HG03442 (cell line): Measurements from ENCODE around the gene SDF4.
"Not testable (repeated sequence)": the region's sequence is repeated elsewhere in the genome, so short reads cannot be mapped to it uniquely, and the experiment has no call there.

Experiments used
- ATAC-seq: cut with Tn5 transposase; IDR thresholded peaks from one replicate; pipeline ENCODE4 v1.9.1; 2021; ENCODE audit warnings: mild to moderate bottlenecking, moderate library complexity; ENCODE audit not compliant: unreplicated experiment

The SDF4 gene

DNA sequence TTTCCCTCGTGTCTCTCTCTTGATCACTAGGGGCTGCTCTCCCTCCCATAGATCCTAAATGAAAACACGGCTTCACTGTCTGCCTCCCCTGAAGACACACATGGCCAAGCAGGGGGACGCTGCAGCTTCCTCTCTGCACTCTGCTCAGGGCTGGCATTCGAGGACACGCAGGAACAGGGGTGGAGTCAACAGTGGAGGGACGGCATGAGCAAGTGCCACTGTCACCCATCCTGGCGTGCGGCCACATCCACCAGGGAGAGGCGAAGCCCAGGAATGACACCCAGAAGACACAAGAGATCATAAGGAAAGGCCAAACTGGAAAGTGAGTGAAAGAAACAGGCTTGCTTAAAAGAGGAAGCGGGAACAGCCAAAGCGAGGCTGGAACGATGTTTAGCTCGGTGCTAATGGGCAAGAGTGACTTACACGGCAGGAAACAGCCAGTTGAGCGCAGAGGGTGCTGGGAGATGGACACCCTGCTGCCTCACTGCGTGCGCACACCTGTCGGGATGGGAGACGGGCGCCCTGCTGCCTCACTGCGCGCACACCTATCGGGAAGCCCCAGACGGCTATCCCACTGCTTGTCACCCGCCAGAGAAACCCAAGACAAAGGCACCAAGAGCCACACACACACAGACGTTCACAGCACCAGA, 28.3 kb upstream of the SDF4 start:
- no peak for ATAC-seq

DNA sequence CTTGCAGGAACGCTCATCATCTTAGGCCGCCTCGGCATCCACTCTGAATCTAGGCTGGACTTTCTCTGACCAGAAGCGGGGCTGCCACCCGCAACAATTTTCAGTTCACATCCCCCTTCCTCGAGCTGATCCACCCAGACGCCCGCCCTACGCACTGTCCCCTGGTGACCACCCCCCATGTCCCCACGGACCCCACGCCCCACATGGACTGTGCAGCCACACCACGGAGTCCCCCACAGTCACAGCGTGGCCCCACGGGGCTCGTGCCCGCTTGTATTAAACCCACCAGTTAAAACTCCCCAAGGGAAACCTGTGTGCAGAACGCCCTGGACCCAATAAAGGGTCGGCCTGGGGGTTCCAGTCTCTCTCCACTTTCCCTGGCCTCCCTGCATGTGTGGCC, 27.7 kb upstream of the SDF4 start:
- no peak for ATAC-seq

DNA sequence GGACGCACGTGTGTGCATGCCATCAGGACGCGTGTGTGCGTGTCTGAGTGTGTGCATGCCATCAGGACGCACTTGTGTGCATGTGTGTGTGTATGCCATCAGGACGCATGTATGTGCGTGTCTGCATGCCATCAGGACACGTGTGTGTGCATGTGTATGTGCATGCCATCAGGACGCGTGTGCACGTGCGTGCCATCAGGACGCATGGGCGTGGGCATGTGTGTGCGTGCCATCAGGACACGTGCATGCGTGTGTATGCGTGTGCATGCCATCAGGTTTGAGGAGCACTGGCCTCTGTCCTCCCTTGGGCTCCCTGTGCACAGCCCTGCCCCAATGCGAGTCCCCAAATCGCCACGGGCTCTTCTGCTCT, 27.3 kb upstream of the SDF4 start:
- ATAC-seq: no peak

DNA sequence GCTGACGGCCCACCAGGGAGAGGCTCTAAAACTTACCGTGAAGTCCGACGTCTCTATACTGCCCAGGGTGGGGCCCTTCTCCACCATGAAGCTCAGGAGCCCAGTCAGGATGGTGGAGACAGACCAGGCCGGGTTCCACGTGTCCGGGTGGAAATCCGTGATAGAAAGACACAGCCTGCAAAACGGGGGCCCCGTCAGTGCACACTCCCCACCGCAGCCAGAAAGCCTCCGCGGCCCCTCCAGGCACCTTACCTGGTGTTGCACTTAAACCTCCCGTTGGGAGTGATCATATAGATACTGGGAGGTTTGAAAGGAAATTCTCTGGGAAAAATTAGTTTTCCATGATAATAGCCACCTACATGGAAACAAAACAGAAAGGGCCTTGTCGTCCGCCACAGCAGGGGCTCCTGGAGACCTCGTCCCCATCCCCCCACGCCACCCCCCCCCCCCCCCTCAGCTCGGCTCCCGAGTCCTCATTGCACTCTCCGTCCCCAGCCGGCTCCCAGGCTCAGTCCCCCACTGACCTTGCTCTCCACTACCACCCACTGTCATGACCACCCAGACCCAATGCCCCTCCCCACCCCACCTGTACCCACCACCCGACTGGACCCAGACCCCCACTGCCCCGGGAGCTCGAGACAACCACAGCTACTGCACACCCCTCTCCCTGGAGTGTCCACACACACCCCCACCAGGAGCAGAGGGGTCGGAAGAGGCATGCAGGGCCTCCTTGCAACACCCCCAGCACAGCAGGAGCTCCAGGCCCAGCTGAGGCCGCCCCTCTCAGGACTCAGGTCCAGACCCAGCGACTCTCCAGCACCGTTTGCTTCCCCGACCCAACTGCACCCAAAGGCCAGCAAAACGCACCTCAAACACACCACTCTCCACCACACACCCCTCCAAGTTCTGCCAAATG, 25.4 kb upstream of the SDF4 start:
- no peak for ATAC-seq

DNA sequence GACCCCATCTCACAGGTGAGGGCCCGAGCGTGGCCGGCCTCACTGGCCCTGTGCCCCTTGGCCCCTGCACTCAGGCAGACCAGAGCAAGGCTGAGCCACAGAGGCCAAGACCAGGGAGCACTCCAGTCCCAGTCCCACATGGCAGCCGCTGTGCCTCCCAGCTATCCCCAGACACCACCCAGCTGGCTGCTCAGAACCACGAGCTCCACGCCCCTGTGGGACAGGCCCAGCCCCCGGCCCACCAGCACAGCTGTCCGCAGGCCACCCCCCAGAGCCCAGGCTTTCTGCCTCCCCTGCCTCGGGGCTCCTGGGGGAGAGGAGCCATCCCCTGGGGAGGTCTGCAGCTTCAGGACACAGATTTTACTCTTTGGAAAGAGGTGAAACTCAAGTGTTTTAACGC, 23.8 kb upstream of the SDF4 start:
- ATAC-seq: no peak

DNA sequence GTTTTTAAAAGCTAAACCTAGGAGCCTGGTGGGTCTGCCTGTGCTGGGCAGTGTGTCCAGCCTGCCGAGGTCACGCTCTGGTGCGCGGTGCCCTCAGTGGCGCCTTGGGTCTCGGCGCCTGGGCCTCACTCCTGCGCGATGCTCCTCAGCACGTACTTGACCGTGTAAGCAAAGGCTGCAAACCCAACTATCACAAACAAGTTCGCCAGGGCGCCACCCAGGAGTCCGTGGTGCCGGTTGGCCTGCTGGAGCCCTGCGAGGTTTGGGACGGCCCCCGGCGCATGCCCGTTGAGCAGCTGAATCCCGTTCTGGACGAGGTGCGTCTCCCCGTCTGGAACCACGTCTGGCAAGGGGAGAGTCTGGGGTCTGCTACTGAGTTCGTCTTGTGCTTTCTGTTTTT, 23.3 kb upstream of the SDF4 start:
- ATAC-seq: no peak

DNA sequence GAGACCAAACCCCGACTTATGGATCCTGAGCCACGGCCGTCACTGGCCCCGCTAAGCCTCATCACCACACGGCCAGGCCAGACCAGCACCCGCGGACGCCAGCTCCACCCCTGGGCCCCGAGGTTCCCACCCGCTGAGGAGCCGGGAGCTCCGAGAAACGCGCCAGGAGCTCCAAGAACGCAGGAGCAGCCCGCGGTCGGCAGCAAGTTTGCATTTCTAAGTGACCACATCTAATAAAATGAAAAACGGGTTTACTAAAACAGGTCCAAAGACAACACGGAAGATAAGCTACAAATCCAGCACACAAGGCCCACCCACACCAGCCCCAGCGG, 22.8 kb upstream of the SDF4 start:
- ATAC-seq: no peak

DNA sequence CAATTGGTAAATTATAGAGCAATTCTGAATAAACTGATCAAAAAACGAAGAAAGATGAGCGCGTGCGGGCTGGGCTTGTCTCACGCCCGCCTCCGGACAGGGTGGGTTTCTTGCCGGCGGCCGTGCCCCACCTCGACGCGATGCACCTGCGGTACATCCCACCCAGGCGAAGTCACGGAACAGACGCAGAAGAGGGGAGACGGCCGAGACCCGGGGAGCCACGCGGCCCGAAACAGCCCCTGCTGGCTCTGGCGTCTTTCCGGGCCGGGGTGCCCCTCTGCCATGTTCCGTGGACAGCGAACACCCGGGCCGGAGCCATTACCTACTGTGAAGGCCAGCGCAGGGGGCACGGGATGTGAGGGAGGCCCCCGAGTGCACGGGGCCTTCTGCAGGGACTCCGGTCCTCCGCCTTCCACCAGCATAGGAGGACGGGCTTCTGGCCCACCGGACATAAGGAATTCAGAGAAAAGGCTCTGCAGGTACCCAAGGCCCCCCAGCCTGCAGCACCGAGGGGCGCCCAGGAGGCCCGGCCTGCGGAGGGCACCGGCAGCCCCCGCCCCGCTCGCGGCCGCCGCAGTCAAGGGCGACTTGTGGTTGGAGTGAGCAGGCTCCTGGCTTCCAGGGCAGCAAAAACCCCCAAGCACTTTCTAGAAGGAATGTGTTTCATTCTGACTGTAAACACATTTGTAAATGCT, 22.3 kb upstream of the SDF4 start:
- no peak for ATAC-seq

DNA sequence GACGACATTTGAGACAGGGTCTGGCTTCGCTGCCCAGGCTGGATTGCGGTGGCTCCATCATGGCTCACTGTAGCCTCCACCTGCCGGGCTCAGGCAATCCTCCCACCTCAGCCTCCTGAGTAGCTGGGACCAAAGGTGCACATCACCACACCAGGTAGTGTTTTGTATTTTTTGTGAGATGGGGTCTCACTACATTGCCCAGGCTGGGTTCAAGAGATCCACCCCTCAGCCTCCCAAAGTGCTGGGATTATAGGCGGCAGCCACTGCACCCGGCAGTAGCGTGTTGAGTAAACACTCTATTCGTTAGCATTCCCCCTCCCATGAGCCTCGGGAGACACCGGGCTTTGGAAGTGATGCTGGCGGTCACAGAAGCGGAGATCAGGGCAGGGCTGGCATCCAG, 21.5 kb upstream of the SDF4 start:
- ATAC-seq: no peak

DNA sequence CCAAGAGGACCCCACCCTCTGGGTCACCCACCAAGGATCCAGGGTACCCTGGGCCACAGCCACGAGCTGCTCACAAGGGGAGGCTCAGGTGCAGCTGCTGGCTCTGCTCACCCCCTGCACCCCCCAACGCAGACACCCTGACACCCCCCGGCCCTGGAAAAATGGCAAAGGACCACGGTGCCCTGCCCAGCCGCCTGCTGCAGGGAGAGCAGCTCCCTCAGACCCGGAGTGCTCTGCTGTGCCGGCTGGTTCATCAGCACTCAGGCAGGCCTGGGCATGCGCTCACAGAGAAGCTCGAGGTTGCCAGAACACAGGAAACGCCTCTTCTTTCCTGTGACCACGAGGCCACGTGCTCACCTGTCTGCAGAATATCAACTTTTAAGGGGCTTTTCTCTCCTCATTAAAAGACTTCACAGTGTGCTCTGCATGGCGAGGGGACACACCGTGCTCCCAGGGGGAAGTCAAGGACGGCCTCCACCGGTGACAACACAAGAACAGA, 19.0 kb upstream of the SDF4 start:
- ATAC-seq: no peak

DNA sequence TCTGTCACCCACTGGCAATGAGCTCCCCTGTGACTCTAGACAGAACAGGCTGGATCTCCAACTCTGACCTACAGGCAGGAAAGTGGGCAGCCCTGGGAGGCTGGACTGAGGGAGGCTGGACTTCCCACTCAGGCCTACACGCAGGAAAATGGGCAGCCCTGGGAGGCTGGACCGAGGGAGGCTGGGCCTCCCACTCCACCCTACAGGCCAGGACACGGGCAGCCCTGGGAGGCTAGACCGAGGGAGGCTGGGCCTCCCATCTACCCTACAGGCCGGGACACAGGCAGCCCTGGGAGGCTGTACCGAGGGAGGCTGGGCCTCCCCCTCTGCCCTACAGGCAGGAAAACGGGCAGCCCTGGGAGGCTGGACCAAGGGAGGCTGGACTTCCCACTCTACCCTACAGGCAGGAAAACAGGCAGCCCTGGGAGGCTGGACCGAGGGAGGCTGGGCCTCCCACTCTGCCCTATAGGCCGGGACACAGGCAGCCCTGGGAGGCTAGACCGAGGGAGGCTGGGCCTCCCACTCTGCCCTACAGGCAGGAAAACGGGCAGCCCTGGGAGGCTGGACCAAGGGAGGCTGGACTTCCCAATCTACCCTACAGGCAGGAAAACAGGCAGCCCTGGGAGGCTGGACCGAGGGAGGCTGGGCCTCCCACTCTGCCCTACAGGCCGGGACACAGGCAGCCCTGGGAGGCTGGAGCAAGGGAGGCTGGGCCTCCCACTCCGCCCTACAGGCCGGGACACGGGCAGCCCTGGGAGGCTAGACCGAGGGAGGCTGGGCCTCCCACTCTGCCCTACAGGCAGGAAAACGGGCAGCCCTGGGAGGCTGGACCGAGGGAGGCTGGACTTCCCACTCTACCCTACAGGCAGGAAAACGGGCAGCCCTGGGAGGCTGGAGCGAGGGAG, 16.5 kb upstream of the SDF4 start:
- not testable (repeated sequence) for ATAC-seq

DNA sequence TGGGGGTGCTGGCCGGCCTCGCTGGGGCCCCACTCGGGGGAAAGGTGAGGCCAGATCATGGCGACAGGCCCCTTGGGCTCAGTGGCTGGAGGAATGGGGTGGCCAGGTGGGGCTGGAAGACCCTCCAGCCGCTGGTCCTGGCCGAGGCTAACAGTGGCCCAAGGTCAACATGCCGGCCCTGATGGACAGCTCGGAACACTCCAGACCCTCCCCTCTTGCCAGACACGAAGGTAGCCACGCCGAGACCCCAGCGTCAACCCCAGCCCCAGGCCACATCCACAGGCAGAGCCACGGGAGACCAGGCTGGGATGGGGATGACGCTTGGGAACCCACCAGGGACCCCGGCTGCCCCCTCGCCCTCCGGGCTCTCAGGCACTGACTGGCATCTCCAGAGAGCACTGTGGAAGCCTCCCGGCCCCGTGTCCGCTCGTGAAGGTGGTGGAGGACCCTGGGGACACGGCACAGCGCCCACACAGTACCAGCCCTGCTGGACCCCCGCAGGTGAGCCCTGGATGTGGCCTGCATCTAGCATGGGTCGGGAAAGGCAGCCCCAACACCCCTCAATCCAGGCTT, 15.6 kb upstream of the SDF4 start:
- no peak for ATAC-seq

DNA sequence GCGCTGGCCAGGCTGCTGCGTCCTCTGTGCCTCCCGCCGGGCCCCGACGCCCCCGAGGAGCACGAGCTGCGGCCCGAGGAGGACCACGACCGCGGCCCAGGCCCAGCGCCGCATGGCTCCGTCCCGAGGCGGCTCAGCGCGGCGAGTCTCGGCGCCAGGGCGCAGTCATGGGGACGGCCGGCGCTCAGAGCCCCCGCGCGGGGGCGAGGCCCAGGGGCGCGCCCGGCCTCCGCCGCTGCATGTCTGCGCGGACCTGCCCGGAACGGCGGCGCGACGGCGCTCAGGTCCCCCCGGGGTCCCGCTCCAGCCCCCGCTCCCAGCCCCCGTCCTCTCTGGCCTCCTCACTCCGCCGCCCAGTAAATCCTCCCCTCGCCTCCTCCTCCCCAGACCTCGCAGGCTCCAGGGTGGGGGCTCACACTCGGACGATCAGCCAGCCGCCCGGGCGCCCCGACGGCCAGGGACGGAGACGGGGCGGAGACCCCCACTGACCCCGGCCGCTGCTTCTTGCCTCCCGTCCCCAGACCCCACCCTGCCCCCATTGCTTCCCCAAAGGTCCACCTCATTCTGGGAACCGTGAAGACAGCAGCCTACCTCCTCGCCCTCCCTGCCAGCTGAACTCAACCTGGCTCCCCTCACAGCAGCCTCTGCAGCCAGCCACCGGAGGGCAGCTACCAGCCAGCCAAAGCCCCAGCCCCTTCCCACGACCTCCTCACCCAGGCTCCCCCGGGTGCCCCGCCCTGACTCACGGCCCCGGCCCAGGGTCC, 15.0 kb upstream of the SDF4 start, which contains the start of gene C1QTNF12:
Gene C1QTNF12, minus strand, starts transcription at position 146 of the 764 bp plus-strand sequence. Its CDS starts 32 bp downstream, at position 114.
- no peak for ATAC-seq

DNA sequence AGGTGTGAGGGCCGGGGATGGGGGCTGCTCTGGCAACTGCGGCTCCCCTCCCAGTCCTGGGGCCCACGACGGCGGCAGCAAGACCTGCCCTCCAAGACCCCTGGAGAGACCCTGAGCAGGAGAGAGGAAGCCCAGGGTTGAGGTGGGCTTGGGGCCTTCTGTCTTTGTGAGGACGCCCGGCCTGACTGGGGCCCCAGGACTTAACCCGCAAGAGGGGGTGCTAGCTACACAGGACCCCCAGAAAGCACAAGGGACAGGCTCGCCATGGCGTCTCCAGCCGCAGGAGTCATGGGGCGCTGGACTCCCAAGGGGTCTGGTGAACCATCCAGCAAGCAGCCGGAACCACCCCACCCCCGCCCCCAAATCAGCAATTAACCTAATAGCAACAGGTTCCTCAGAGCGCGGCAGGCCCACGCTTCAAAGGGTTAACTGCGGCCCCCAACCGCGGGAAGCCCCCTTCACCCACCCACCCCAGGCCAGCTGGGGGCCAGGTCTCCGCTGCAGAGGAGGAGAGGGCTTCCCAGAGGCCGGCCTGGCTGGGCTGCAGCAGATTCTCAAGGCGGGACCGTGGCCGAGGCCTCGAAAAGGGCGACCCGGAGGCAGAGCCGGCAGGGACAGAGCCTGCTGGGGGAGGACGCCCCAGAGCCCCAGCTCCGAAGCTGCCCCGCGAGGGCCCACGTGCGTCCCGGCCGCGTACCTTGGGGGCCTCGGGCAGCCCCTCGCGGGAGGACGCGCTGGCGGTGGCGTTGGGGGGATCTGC, 14.2 kb upstream of the SDF4 start:
- ATAC-seq: no peak

DNA sequence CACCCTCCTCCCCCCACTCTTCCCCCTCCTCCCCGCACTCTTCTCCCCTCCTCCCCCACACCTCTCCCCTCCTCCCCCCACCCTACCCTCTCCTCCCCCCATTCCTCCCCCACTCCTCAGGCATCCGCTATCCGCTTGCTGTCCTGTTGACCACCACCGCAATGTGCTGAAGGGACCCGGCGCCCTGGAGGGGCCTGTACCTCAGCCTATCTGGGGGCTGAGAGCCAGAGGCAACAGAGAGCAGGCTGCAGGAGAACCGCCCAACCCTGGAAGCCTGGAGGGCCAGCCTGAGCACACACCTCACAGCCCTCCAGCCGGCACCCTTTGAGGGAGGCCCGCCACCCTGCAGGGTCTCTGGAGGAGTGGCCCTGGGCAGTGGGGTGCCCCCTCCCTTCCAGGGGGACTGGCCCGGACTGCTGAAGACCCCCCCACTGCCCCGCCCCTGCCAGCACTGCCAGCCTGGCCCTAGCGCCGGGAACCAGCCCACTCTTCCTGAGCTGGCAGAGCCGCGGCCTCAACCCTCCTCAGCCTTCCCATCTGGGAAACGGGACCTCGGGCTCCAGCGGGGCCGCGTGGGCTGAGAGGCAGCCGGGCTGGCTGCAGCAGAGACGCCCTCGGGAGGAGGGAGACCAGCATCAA, 13.5 kb upstream of the SDF4 start:
- ATAC-seq: no peak

DNA sequence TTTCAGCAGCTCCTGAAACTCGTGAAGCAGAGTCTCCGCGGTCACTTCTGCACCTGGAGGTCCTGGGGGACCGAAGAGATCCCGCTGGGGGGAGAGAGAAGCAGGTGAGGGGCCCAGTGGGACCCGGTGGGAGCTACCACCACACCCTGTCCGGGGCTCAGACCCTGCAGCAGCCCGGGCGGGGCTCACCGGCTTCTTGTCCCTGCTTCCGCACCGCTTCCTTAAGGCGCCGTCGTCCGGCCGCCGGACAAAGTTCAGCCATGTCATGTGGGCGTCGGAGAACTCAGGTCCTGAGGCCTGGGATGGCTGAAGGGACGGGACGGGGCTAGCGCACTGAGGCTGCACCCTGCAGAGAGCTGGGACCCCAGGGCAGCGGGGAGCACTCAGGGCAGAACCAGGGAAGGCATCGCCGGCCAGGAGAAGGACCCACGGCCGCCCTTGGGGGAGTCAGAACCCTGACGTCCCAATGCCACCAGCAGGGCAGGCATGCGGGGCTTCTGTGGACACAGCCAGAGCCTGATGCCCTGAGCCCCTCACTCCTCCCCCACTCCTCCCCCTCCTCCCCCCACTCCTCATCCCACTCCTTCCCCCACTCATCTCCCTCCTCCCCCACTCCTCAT, 12.5 kb upstream of the SDF4 start:
- ATAC-seq: no peak

DNA sequence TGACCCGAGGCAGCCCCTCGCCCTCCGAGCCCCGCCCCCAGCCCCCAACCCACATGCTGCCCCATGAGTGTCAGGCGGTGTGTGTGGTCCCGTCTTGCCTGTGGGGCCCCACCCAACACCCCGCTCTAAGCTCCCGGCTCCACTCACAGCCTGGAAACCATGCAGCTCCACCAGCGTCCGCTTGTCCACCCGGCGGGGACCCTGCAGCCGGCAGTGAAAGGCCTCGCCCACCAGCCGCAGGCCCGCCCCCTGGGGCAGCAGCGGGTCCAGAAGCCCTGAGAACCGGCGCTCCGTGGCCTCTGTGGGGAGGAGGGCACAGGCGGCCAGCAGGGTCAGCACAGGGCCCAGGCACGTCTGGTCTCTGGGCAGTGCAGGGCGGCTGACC, 12.0 kb upstream of the SDF4 start:
- no peak for ATAC-seq

DNA sequence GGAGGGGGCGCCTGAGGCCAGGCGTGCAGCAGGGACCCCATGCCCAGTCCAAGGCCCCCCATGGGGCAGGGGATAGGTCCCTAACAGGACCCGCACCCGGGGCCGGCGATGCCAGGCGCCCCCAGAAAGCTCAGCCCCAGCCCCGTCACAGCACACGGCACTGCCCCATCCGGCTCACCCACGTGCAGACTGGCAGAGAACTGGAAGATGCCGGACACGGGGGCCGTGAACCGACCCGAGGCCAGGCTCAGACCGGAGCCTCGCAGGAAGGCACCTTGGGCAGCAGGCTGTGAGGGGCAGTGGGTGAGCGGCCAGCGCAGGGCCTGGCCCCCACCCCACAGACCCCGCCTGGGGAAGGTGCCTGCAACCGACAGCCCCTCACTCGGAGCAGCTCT, 11.5 kb upstream of the SDF4 start:
- ATAC-seq: no peak
